ENCODE results near the gene ADAMTS14.

- TF ChIP-seq POLR2A (IDR thresholded peaks at IDR 0.05; ENCODE audit: extremely low read depth, insufficient read length) (no peak), CTCF (IDR thresholded peaks at IDR 0.05; ENCODE audit: low read depth, low read length) (no peak), MAX (IDR thresholded peaks at IDR 0.05; ENCODE audit: low read depth, low read length) (no peak), MYC (IDR thresholded peaks at IDR 0.05; ENCODE audit: low read depth, low read length) (no peak)
Observed at GRCh38 chr10:70723771-70724170, 51.5 kb downstream of the ADAMTS14 start.

Data from NB4 (cell line).